Measurements from ENCODE around the gene CBX7.

Gene CBX7

DNA sequence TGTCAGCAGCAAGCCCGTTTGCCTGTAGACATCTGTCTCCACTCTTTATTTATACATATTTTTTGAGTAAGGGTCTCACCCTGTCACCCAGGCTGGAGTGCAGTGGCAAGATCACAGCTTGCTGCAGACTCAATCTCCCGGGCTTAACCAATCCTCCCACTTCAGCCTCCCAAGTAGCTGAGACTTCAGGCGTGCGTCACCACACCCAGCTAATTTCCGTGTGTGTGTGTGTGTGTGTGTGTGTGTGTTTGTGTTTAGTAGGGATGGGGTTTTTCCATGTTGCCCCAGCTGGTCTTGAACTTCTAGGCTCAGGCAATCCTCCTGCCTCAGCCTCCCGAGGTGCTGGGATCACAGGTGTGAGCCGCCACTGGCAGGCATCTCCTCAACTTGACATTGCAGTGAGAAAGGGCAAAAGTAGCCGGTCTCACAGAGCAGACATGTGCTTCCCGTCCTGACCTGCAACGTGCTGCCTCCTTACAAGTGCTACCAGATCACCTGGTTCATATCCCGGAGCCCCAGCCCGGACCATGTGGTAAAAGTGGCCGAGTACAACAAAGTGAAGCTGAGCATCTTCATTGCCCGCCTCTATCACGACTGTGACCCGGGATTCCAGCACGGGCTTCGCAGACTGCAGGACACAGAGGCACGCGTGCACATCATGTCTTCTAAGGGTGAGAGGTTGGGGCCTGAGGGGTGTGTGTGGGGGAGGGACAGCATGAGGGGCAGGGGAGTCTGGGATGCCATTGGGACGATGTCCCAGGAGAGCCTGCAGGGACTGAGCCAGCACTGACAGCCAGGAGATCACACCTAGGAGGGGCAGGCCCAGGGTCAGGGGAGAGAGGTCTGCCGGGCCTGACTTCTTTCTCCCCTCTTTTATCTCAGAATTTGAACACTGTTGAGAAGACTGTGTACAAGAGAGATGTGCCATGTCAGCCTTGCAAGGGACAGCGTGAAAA lies 61.1 kb downstream of the CBX7 start:
- no peak for DNase-seq (ENCODE audit: low spot score)

DNA sequence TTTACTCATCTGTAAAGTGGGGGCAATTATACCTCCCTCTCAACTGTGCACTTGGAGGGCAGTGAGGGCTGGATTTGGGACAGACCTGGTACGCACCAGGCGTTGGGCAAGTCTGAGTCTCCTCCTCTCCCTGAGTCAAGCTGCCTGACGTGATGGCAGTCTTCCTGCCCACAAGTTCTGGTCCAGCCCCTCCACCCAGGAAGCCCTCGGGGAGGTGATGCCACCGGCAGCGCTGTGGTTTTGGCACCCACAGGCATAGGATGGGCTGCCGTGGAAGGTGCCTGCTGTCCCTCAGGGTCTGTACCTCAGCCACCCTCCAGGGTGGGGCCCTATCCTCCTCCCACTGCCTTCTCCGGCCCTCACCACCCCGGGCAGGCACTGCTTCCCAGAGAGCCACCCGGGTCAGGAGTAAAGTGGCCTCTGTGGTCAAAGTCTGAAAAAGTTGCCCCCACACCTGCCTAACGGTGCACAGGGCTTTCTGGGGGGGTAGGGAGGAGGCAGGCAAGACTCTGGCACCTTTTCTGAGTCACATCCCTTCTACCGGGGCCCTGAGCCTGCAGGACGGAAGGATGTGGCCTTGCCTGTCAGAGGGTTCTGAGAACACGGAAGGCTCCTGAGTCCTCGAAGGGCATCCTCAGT lies 61.9 kb downstream of the CBX7 start:
- DNase-seq (ENCODE audit: low spot score), result no peak

DNA sequence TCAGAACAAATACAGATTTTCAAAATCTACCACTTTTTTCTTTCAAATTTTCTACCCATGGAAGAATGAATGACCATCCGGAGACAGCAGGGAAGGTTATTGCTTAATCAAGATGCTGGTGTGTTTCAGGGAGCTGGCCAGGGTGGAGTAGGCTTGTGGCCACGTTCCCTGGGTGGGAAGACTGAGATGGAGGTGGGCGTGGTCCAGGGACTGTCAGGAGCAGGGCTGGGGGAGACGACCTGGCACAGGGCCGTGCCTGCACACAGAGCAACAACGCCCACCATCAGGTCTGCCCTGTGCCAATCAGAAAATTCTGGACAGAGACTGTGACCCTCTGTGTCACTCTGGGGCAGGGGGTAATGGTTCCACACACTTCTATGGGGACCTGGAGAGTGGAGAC lies 62.6 kb downstream of the CBX7 start:
- no peak for DNase-seq (ENCODE audit: low spot score)

DNA sequence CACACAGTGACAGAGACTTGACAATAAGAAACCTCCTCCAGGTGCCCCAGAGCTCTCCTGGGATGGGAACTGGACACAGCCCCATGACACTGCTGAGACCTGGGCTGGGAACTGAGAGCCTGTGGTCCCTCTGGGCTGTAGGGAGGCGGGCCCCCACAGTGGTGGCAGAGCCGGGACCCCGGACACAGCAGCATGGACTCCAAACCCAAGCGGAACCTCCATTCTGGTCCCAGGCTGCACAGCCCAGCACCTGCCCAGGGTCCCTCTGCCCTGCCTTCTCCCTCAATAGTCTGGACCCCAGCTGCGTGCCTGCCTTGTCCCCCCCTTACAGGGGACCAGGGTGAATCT lies 63.8 kb downstream of the CBX7 start:
- no peak for DNase-seq (ENCODE audit: low spot score)

DNA sequence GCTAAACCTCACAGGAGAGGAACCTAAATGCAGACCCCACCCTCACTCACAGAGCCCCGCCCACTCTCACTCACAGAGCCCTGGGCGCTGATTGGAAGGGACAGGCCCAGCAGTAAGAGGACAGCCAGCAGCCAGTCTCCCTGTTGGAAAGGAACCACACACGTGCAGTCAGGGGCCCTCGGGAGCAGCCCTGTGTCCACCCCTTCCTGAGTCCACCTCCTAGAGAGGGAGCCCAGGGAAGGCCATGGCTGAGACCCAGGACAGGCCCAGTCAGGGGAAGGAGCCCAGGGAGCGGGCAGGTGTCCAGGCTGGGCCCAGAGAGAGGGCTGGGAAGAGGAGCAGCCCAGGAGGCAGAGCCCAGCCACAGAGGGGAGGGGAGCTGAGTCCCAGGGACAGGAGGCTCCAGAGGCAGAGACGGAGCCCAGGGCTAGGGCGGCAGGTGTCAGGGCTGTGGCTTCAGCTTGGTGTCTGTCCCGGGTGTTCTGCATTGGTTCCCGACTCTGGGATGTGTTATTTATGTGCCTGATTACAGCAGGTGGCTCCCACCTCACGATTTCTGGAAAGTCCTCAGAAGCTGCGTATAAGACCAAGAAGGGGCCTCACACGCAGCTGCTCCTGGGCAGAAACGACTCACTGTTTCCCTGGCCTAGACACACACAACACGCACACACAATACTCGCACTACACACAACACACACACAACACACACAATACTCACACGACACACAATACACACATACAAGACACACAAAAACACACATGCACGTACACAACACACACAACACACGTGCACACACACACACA lies 64.4 kb downstream of the CBX7 start:
- DNase-seq (ENCODE audit: low spot score), result no peak

DNA sequence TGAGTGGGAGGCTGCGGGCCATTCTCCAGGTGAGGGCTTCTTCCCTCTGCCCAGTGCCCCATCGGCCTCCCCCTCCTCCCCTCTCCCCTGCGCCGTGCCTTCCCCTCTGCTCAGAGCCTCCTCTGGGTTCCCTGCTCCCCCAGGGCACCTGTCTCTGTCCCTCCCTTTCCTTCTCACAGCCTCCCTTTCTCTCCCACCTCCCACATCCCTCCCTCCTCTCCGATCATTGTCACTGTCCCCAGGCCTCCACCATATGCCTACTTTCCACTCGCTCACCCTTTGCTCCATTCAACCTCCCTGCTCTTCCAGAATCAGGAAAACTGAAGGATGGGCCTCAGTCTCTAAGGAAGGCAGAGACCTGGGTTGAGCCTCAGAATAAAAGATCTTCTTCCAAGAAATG lies 65.4 kb downstream of the CBX7 start:
- DNase-seq (ENCODE audit: low spot score), result no peak

DNA sequence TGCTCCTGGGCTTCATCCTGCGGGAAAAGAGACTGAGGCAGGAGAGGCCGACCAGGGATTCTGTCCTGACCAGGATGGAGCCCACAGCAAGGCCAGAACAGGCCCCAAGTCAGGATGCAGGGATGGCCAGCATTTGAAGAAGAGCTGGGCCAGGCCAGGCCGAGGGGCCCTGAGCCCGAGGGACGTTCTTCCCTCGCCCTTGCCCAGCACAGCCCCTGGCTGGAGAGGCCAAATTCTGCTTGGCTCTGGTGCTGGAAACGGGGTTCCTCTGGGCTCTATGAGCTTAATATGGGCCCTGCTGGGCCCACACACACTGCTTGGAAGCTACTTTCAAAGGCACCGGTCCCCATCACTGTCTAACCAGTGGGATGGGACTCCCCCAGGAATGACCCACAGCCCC lies 67.8 kb downstream of the CBX7 start:
- DNase-seq (ENCODE audit: low spot score), result no peak

DNA sequence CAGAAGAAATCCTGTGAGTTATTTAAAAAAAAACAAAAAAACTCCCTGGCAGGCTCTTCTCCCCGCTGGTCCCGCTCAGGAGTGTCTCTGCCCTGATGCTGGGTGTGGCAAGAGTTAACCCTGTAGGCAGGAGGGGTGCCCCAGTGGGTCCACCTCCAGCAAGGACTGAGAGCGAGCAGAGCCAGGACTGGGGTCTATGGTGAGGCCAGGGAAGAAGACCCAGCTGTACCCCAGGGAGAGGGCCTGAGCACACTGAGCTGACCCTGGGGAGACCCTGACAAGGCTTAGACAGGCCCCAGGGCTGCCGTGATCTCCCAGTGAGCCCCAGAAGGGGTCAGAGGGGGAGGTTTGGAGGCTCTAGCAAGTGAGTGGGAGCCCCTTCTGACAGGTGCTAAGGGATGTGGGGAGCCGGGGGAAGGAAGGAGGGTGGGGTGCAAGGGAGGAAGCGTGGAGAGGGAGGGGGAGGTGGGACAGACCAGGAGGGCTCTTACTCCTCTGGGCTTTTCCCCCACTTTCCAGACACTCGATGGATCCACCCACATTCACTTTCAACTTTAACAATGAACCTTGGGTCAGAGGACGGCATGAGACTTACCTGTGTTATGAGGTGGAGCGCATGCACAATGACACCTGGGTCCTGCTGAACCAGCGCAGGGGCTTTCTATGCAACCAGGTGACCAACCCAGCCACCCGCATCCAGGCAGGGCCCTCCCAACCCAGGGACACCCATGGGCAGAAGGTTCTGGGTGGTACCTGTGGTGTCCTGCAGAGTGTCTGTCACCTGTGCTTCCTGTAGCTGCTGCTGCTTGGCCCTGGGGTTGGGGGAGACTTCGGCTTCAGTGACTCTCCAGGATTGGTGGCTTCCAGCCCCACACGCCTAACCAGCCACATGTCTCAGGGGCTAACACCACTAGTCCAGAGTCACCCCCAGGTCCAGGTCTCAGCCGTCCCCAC lies 69.0 kb downstream of the CBX7 start:
- DNase-seq (ENCODE audit: low spot score), result no peak

DNA sequence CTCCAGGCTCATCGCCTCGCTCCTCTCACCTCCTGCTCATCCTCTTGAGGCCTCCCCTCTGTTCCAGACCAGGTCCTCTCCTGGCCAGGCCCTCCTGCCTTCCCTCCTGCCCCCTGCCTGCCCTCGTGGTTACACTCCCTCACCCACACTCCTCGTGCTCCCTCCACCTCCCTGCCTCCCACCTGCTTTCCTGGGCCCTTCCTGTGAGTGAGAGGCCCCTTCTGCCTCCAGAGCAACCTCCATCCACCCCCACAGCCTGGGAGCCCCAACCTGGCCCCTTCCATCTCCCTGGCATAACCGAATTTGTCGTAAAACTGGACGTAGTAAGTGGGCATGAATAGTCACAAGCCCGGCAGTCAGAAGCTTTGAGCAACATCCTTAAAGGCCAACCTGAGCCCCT lies 70.9 kb downstream of the CBX7 start:
- no peak for DNase-seq (ENCODE audit: low spot score)

DNA sequence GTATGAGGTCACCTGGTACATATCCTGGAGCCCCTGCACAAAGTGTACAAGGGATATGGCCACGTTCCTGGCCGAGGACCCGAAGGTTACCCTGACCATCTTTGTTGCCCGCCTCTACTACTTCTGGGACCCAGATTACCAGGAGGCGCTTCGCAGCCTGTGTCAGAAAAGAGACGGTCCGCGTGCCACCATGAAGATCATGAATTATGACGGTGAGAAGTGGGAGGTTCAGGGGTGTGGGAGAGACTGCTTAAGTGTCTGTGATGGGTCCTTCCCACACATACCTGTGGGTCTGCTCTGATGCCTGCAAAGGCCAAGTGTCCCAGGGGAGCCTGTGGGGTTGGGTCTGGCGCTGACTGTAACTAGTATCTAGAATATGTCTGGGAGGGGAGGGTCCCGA lies 71.5 kb downstream of the CBX7 start:
- no peak for DNase-seq (ENCODE audit: low spot score)
